ENCODE data around the gene DOCK10. TPM values are rescaled to one million over a fixed set of nuclear protein-coding genes. Genes with fewer than 3 reads are reported as not detected.

The DOCK10 gene
- total and polyA plus RNA-seq, 9 of the 15 experiments (the other 6 are each of a cell fraction or from before 2014, with no cell fraction given), result 0.01 to 0.87 (median 0.18) TPM

DNA sequence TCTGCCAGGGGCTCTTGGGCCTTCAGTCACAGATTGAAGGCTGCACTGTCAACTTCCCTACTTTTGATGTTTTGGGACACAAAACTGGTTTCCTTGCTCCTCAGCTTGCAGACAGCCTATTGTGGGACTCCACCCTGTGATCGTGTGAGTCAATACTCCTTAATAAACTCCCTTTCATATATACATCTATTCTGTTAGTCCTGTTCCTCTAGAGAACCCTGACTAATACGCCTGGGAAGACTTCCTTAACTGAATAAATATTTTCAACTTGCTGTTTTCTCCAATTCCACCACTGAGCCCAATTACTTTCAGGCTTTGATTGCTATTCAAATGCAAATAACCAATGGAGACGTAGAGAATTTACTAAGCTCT lies 264.7 kb downstream of the DOCK10 start (continued):
- no peak for TF ChIP-seq CCAR2 (IDR thresholded peaks at IDR 0.05; ENCODE audit: low read depth, low read length)
- TF ChIP-seq ATF3 (IDR thresholded peaks at IDR 0.05), result no peak
- no peak for TF ChIP-seq ATF3 (CRISPR knock-in tag; conservative IDR thresholded peaks at IDR 0.05)
- TF ChIP-seq, protein P1, sequence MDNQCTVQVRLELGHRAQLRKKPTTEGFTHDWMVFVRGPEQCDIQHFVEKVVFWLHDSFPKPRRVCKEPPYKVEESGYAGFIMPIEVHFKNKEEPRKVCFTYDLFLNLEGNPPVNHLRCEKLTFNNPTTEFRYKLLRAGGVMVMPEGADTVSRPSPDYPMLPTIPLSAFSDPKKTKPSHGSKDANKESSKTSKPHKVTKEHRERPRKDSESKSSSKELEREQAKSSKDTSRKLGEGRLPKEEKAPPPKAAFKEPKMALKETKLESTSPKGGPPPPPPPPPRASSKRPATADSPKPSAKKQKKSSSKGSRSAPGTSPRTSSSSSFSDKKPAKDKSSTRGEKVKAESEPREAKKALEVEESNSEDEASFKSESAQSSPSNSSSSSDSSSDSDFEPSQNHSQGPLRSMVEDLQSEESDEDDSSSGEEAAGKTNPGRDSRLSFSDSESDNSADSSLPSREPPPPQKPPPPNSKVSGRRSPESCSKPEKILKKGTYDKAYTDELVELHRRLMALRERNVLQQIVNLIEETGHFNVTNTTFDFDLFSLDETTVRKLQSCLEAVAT (IDR thresholded peaks at IDR 0.05), result no peak
- no peak for TF ChIP-seq ZNF3 (CRISPR knock-in tag; IDR thresholded peaks at IDR 0.05)
- no peak for TF ChIP-seq MCM7 (IDR thresholded peaks at IDR 0.05)
- no peak for TF ChIP-seq ZFP36 (IDR thresholded peaks at IDR 0.05; ENCODE audit: low read depth, low read length, partially characterized antibody)
- TF ChIP-seq GTF2E2 (tag; IDR thresholded peaks at IDR 0.05), result no peak

Measured in K562 (cell line).